HAP-1 (cell line): Measurements from ENCODE around the gene ACOT12.

ENCODE experiments used
- DNase-seq, 2 experiments: peaks; one replicate each; pipeline ENCODE4 v3.0.0-alpha.2; 2016 to 2020; ENCODE audit warnings: low spot score in 2 of 2
- H3K27me3 ChIP-seq: fragments of 250-450 bp; sonication (Bioruptor Pico); 2 replicates; pipeline ENCODE4 v1.5.1; 2020; ENCODE audit warnings: low read depth, mild to moderate bottlenecking, moderate library complexity
- H3K36me3 ChIP-seq: fragments of 250-450 bp; sonication (Bioruptor Pico); replicated peaks from 2 replicates; pipeline ENCODE4 v1.5.1; 2020; ENCODE audit warnings: mild to moderate bottlenecking
- H3K4me1 ChIP-seq: fragments of 250-450 bp; sonication (Bioruptor Pico); 2 replicates; pipeline ENCODE4 v1.5.1; 2020; ENCODE audit warnings: mild to moderate bottlenecking
- H3K4me3 ChIP-seq: fragments of 250-450 bp; sonication (Bioruptor Pico); 2 replicates; pipeline ENCODE4 v1.5.1; 2020; ENCODE audit warnings: mild to moderate bottlenecking, moderate library complexity
- H3K9me3 ChIP-seq: fragments of 250-450 bp; sonication (Bioruptor Pico); 2 replicates; pipeline ENCODE4 v1.5.1; 2020; ENCODE audit warnings: mild to moderate bottlenecking, moderate library complexity
- in situ Hi-C: fragments of 300-500 bp; cut with MboI; formaldehyde crosslinking; loops from 3 replicates; pipeline ENCODE4 v1.14.3; 2020; ENCODE audit warnings: low sequenced_read_pairs, inconsistent platforms, mixed read lengths

The ACOT12 gene

GRCh38 chr5:81383867-81384266, 10.1 kb downstream of the ACOT12 start:
- in situ Hi-C loops, result no loop called here
- Histone ChIP-seq H3K9me3 (no peaks in the 10 kb centered on the region), H3K4me1 (no peaks in the 10 kb centered on the region), H3K27me3 (no peaks in the 10 kb centered on the region), H3K36me3 (no peaks in the 10 kb centered on the region), H3K4me3 (no peak overlapping the region)
- no peak for DNase-seq

GRCh38 chr5:81371354-81371876, 22.5 kb downstream of the ACOT12 start:
- no peak overlapping the region for H3K4me3 ChIP-seq
- no peaks in the 10 kb centered on the region for H3K9me3 ChIP-seq
- no peaks in the 10 kb centered on the region for H3K27me3 ChIP-seq
- in situ Hi-C loops, result no loop called here
- H3K36me3 ChIP-seq, result no peaks in the 10 kb centered on the region
- H3K4me1 ChIP-seq, result no peaks in the 10 kb centered on the region
- no peak for DNase-seq

DNA sequence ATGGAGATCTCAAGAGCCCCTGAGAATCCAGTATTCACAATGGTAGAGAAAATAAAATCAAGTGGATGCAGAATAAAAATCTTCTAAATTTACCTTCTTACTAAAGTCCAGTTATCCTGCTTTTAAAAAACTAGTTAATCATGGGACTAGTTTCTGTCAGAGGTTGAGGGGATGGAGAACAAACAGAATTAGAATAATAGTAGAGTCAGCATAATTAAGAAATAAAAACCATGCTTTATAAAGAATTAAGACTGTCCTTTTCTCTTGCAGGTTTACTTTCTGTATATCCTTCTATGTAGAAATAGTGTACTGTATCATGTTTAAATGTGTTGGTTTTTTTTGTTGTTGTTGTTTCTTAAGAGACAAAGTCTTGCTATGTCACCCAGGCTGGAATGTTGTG, 23.0 kb downstream of the ACOT12 start:
- DNase-seq, result no peak
- H3K27me3 ChIP-seq, result no peaks in the 10 kb centered on the region
- in situ Hi-C loops, result no loop called here
- no peak overlapping the region for H3K4me3 ChIP-seq
- no peaks in the 10 kb centered on the region for H3K36me3 ChIP-seq
- no peaks in the 10 kb centered on the region for H3K4me1 ChIP-seq
- no peaks in the 10 kb centered on the region for H3K9me3 ChIP-seq

DNA sequence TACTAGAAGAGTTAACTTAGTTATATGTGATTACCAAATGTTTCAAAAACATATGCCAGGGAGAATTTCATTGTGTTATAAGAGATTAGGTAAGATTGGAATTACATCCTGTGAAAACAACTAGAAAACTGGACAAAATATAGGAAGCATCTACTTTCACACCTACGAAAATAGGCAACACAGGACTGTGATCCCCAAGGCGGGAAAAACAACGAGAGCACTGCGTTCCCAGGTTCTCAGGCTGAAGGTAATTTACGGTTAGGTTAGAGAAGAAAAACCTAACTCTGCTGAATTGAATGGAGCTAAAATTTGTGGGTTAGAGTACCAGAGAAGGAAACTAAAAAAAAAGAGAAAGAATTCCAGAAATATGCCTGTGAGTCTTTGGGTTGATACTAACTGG, 28.4 kb downstream of the ACOT12 start:
- Histone ChIP-seq H3K9me3 (no peaks in the 10 kb centered on the region), H3K27me3 (no peaks in the 10 kb centered on the region), H3K4me3 (no peak overlapping the region), H3K4me1 (no peaks in the 10 kb centered on the region), H3K36me3 (no peaks in the 10 kb centered on the region)
- in situ Hi-C loops, result no loop called here
- DNase-seq, result no peak

GRCh38 chr5:81363093-81363871, 30.7 kb downstream of the ACOT12 start:
- H3K4me3 ChIP-seq, result no peak overlapping the region
- no peaks in the 10 kb centered on the region for H3K9me3 ChIP-seq
- no peaks in the 10 kb centered on the region for H3K27me3 ChIP-seq
- no peaks in the 10 kb centered on the region for H3K4me1 ChIP-seq
- H3K36me3 ChIP-seq, result no peaks in the 10 kb centered on the region
- DNase-seq, result no peak
- in situ Hi-C loops, result no loop called here

- no peaks in the 10 kb centered on the region for H3K9me3 ChIP-seq
- in situ Hi-C loops, result no loop called here
- no peak overlapping the region for H3K4me3 ChIP-seq
- DNase-seq, result no peak
- no peaks in the 10 kb centered on the region for H3K36me3 ChIP-seq
- H3K4me1 ChIP-seq, result no peaks in the 10 kb centered on the region
- H3K27me3 ChIP-seq, result no peaks in the 10 kb centered on the region
Observed at GRCh38 chr5:81361600-81361999, 32.3 kb downstream of the ACOT12 start.

- H3K4me3 ChIP-seq, result no peak overlapping the region
- no peaks in the 10 kb centered on the region for H3K36me3 ChIP-seq
- in situ Hi-C loops, result no loop called here
- no peaks in the 10 kb centered on the region for H3K9me3 ChIP-seq
- no peaks in the 10 kb centered on the region for H3K4me1 ChIP-seq
- no peak for DNase-seq
- H3K27me3 ChIP-seq, result no peaks in the 10 kb centered on the region
Observed at GRCh38 chr5:81360640-81361039, 33.3 kb downstream of the ACOT12 start.

GRCh38 chr5:81359881-81360280, 34.1 kb downstream of the ACOT12 start:
- no peak for DNase-seq
- H3K9me3 ChIP-seq, result no peaks in the 10 kb centered on the region
- no peak overlapping the region for H3K4me3 ChIP-seq
- H3K36me3 ChIP-seq, result no peaks in the 10 kb centered on the region
- in situ Hi-C loops, result no loop called here
- no peaks in the 10 kb centered on the region for H3K27me3 ChIP-seq
- H3K4me1 ChIP-seq, result no peaks in the 10 kb centered on the region

GRCh38 chr5:81359108-81359507, 34.8 kb downstream of the ACOT12 start:
- in situ Hi-C loops, result no loop called here
- no peak overlapping the region for H3K4me3 ChIP-seq
- no peaks in the 10 kb centered on the region for H3K9me3 ChIP-seq
- no peak for DNase-seq
- H3K27me3 ChIP-seq, result no peaks in the 10 kb centered on the region
- H3K36me3 ChIP-seq, result no peaks in the 10 kb centered on the region
- no peaks in the 10 kb centered on the region for H3K4me1 ChIP-seq

DNA sequence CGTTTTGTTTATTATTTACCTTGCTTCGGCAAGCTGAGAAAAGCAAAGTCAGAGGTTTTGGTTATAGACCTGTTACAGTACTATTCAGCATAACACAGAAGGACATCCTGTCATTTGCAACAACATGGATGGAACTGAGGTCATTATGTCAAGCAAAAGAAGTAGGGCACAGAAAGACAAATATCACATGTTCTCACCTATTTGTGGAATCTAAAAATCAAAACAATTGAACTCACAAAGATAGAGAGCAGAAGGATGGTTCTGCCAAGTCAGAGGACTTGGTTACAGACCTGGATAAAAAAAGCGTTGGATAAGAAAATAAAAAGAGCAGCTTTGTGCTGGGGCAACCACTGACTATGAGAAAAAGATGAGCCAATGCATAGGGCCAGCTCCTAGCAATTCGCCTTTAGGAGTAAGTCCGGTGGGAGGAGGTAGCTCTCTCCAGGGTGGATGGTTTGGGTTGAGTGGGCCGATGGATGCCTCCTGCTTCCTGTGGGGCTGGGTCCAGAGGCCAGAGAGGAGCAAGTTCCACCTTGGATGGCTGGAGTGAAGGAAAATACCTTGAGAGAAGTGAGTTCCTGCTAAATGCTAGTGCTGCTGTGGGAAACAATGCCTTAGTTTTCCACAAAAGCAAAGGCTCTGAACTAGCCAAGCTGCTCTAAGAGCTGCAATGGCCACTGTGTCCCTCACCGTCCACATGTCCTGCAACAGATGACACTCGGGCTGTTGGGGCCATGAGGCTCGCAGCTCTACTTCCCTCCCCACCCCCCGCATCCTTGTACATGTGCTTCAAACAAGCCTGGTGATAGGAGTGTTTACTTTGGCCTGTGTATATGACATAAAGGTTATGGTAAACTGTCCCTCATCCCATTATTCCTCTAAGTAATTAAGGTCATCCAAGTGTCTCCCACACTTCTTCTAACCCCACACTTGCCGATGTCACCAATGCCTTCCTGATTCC, 38.4 kb downstream of the ACOT12 start:
- no peaks in the 10 kb centered on the region for H3K36me3 ChIP-seq
- DNase-seq, result no peak
- in situ Hi-C loops, result no loop called here
- no peak overlapping the region for H3K4me3 ChIP-seq
- H3K4me1 ChIP-seq, result no peaks in the 10 kb centered on the region
- H3K27me3 ChIP-seq, result no peaks in the 10 kb centered on the region
- H3K9me3 ChIP-seq, result no peaks in the 10 kb centered on the region

DNA sequence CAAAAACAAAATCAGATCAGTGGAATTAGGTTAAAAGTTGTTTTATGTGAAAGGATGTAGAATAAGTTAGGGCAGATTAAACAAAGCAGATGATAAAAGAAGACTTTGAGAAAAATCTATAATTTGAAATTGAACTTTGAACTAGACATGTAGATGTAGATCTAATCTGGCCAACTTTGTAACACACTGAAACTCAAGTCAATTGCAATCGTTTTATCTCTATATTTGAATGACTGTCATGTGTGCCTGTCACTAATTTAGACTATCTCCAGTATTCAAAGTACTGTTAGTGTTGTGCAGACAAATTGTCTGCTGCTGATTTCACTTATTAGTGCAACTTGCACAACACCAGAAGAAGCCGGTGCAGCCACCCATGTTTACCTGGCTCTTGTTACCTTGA, 39.8 kb downstream of the ACOT12 start:
- Histone ChIP-seq H3K27me3 (no peaks in the 10 kb centered on the region), H3K36me3 (no peaks in the 10 kb centered on the region), H3K4me3 (no peak overlapping the region), H3K4me1 (no peaks in the 10 kb centered on the region), H3K9me3 (no peaks in the 10 kb centered on the region)
- in situ Hi-C loops, result no loop called here
- DNase-seq, result no peak

DNA sequence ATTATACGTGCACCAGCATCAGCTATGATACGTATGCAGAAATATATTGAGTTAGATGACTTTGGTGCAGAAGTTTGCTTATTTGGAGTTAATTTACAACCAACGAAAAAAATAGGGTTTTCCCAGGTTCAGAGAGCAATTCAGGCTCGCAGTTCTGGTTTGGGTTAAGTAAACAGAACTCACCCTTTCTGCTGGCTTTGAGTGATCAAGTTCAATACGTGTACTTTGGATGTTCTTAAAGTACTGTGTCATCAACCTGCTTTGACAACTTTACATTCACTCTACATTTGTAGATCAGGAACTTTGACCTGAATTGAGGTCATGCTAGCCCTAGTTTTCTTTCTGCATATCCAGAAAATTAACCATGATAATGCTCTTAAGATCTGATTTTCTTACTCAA, 40.7 kb downstream of the ACOT12 start:
- H3K4me1 ChIP-seq, result no peaks in the 10 kb centered on the region
- DNase-seq, result no peak
- H3K36me3 ChIP-seq, result no peaks in the 10 kb centered on the region
- in situ Hi-C loops, result no loop called here
- no peaks in the 10 kb centered on the region for H3K9me3 ChIP-seq
- H3K4me3 ChIP-seq, result no peak overlapping the region
- H3K27me3 ChIP-seq, result no peaks in the 10 kb centered on the region

- H3K4me3 ChIP-seq, result no peak overlapping the region
- in situ Hi-C loops, result no loop called here
- H3K9me3 ChIP-seq, result no peaks in the 10 kb centered on the region
- H3K4me1 ChIP-seq, result no peaks in the 10 kb centered on the region
- H3K27me3 ChIP-seq, result no peaks in the 10 kb centered on the region
- DNase-seq, result no peak
- H3K36me3 ChIP-seq, result no peaks in the 10 kb centered on the region
Observed at GRCh38 chr5:81350507-81350906, 43.4 kb downstream of the ACOT12 start.

GRCh38 chr5:81349161-81349560, 44.8 kb downstream of the ACOT12 start:
- Histone ChIP-seq H3K27me3 (no peaks in the 10 kb centered on the region), H3K36me3 (no peaks in the 10 kb centered on the region), H3K4me3 (no peak overlapping the region), H3K4me1 (no peaks in the 10 kb centered on the region), H3K9me3 (no peaks in the 10 kb centered on the region)
- in situ Hi-C loops, result no loop called here
- DNase-seq, result no peak
